SK-N-SH (cell line): Measurements from ENCODE around the gene IL20RB. TPM values are rescaled to one million over a fixed set of nuclear protein-coding genes. Genes with fewer than 3 reads are reported as not detected.

ENCODE experiments used
- CTCF ChIA-PET: fragments of 300-600, 350-600 bp; formaldehyde crosslinking; extraction: SDS; loops from one replicate; lab custom pipeline; 2021; lab: Yijun Ruan, JAX
- POLR2A ChIA-PET: fragments of 350-600 bp; sonication (Branson Sonifier 250); formaldehyde crosslinking; extraction: SDS; loops from one replicate; lab custom pipeline; 2020; ENCODE audit warnings: antibody characterized with exemption, inconsistent platforms; lab: Yijun Ruan, JAX
- DNase-seq: peaks from one replicate; pipeline ENCODE4 v3.0.0; 2012
- H2AFZ ChIP-seq: fragments of 200-600 bp; sonication (generic); 2 replicates; pipeline ENCODE4 v1.8.1; 2016; ENCODE audit warnings: antibody characterized with exemption, mild to moderate bottlenecking, low read depth
- H3F3A ChIP-seq: fragments of 200-600 bp; sonication (generic); replicated peaks from 2 replicates; pipeline ENCODE3; 2016; ENCODE audit warnings: antibody characterized with exemption, mild to moderate bottlenecking; ENCODE audit not compliant: insufficient read depth
- H3K27ac ChIP-seq, 2 experiments: fragments of 200-500 bp in 1 of 2; fragments of 200-600 bp in 1 of 2; sonication (Bioruptor generic) in 1 of 2; sonication (generic), shearing (Covaris generic) in 1 of 2; 2 replicates each; pipeline versions ENCODE4 v1.5.1 to v1.6.1; 2014 to 2016; ENCODE audit warnings: low read depth in 2 of 2, inconsistent platforms in 1 of 2, low read length in 1 of 2, mild to moderate bottlenecking in 1 of 2, mixed read lengths in 1 of 2
- H3K27me3 ChIP-seq: fragments of 200-600 bp; sonication (generic), shearing (Covaris generic); 2 replicates; pipeline ENCODE4 v1.6.1; 2016; ENCODE audit warnings: mixed run types; ENCODE audit not compliant: insufficient read depth
- H3K36me3 ChIP-seq, 2 experiments: fragments of 200-500 bp in 1 of 2; fragments of 200-600 bp in 1 of 2; sonication (Bioruptor generic) in 1 of 2; sonication (generic) in 1 of 2; replicated peaks in 1 of 2; 2 replicates each; pipeline versions ENCODE3 to v1.5.1; 2014 to 2016; ENCODE audit warnings: low read length in 1 of 2, mild to moderate bottlenecking in 1 of 2; ENCODE audit not compliant: insufficient read depth in 2 of 2, control insufficient read depth in 1 of 2
- H3K4me1 ChIP-seq, 2 experiments: fragments of 200-500 bp in 1 of 2; fragments of 200-600 bp in 1 of 2; sonication (Bioruptor generic) in 1 of 2; sonication (generic), shearing (Covaris generic) in 1 of 2; 2 replicates each; pipeline versions ENCODE4 v1.5.1 to v1.6.1; 2014 to 2016; ENCODE audit warnings: low read depth in 1 of 2, low read length in 1 of 2, mixed run types in 1 of 2; ENCODE audit not compliant: insufficient read depth in 2 of 2, control insufficient read depth in 1 of 2
- H3K4me2 ChIP-seq: fragments of 200-600 bp; sonication (generic), shearing (Covaris generic); 2 replicates; pipeline ENCODE4 v1.6.1; 2017; ENCODE audit warnings: mixed run types
- H3K4me3 ChIP-seq, 2 experiments: fragments of 200-500 bp in 1 of 2; fragments of 200-600 bp in 1 of 2; sonication (Bioruptor generic) in 1 of 2; sonication (generic), shearing (Covaris generic) in 1 of 2; 2 replicates each; pipeline versions ENCODE4 v1.5.1 to v1.8.1; 2014 to 2016; ENCODE audit warnings: low read depth in 2 of 2, inconsistent platforms in 1 of 2, low read length in 1 of 2, mild to moderate bottlenecking in 1 of 2, mixed read lengths in 1 of 2, moderate library complexity in 1 of 2
- H3K79me2 ChIP-seq: fragments of 200-600 bp; sonication (generic); 2 replicates; pipeline ENCODE4 v1.8.1; 2017; ENCODE audit warnings: mild to moderate bottlenecking; ENCODE audit not compliant: insufficient read depth
- H3K9ac ChIP-seq: fragments of 200-600 bp; sonication (generic); 2 replicates; pipeline ENCODE4 v1.6.1; 2017; ENCODE audit warnings: mixed run types
- H3K9me2 ChIP-seq: fragments of 200-600 bp; sonication (generic); 2 replicates; pipeline ENCODE4 v1.6.1; 2017; ENCODE audit warnings: mixed run types
- H3K9me3 ChIP-seq: fragments of 200-600 bp; sonication (generic); 2 replicates; pipeline ENCODE4 v1.6.1; 2017; ENCODE audit warnings: mixed run types, mild to moderate bottlenecking, moderate library complexity
- H4K20me1 ChIP-seq: fragments of 200-600 bp; sonication (generic); 2 replicates; pipeline ENCODE4 v1.6.1; 2017; ENCODE audit warnings: mild to moderate bottlenecking, mixed run types; ENCODE audit not compliant: insufficient read depth
- CTCF ChIP-seq: fragments of 200-600 bp; sonication (generic); IDR thresholded peaks from 2 replicates; pipeline ENCODE4 v1.6.1; 2017; ENCODE audit warnings: antibody characterized with exemption, mild to moderate bottlenecking, moderate library complexity
- ELF1 ChIP-seq: IDR thresholded peaks from 2 replicates; pipeline ENCODE4 v1.4.0; 2012
- EP300 ChIP-seq, 2 experiments: IDR thresholded peaks; 2 replicates each; pipeline versions ENCODE4 v1.4.0 to v1.6.1; 2012; ENCODE audit warnings: borderline replicate concordance in 1 of 2, low read depth in 1 of 2, low read length in 1 of 2
- FOXJ3 ChIP-seq: sonication (generic); formaldehyde crosslinking; IDR thresholded peaks from 2 replicates; pipeline ENCODE4 v1.5.1; 2020; ENCODE audit warnings: mild to moderate bottlenecking, missing genetic modification reagents
- GABPA ChIP-seq: IDR thresholded peaks from 2 replicates; pipeline ENCODE4 v1.4.0; 2012; ENCODE audit warnings: low read depth, mild to moderate bottlenecking
- JUND ChIP-seq: IDR thresholded peaks from 2 replicates; pipeline ENCODE4 v1.4.0; 2012
- RAD21 ChIP-seq: IDR thresholded peaks from 2 replicates; pipeline ENCODE4 v1.6.1; 2012; ENCODE audit warnings: mild to moderate bottlenecking, low read length
- SMC3 ChIP-seq: IDR thresholded peaks from 2 replicates; pipeline ENCODE4 v1.6.1; 2012; ENCODE audit warnings: low read depth, low read length, improper control_type of control experiment
- TCF12 ChIP-seq: IDR thresholded peaks from 2 replicates; pipeline ENCODE4 v1.4.0; 2012
- YY1 ChIP-seq: IDR thresholded peaks from 2 replicates; pipeline ENCODE4 v1.4.0; 2012; ENCODE audit warnings: low read depth, mild to moderate bottlenecking
- WGBS: methylation state at CpG from one replicate; pipeline ENCODE4 v1.1.6; 2017; ENCODE audit warnings: low lambda C conversion rate; 5-methylcytosine and 5-hydroxymethylcytosine counted together
- polyA plus RNA-seq, 3 experiments: library from polyadenylated mRNA; depleted of rRNA; stranded (reverse); fragments of >200 nt; gene quantifications; 2 replicates each; pipeline ENCODE4 v1.2.3, GENCODE V29; 2012
- TF ChIP-seq, protein P1 (sequence below): IDR thresholded peaks from 2 replicates; pipeline ENCODE4 v1.4.0; 2012; ENCODE audit warnings: low read depth
- TF ChIP-seq, protein P2 (sequence below): IDR thresholded peaks from 2 replicates; pipeline ENCODE4; 2012
- TF ChIP-seq, protein P3 (sequence below): IDR thresholded peaks from 2 replicates; pipeline ENCODE4 v1.6.1; 2012; ENCODE audit warnings: mild to moderate bottlenecking, low read depth, low read length, moderate library complexity

Gene IL20RB
- polyA plus RNA-seq, 1 of the 3 experiments (the other 2 are of a cell fraction) = 0.58 TPM

GRCh38 chr3:136932978-136933772 lies 24.6 kb upstream of the IL20RB start:
- Histone ChIP-seq H3K9ac (no peak overlapping the region), H3K79me2 (peaks cover 25% of the 10 kb centered on the region; the same call in 1 of the 2 replicates), H3K4me3 (no peak overlapping the region), H2AFZ (no peak overlapping the region), H3K4me2 (no peak overlapping the region), H3F3A (peaks cover 8% of the 10 kb centered on the region), H3K4me1 (peaks cover 0 to 7% of the 10 kb centered on the region in 2 experiments; a peak in 1 of 4 replicates), H3K27me3 (no peaks in the 10 kb centered on the region), H3K36me3 (peaks cover 11 to 38% of the 10 kb centered on the region in 2 experiments), H3K9me2 (0 out of 2 replicates have a peak, but pooled peaks cover 2% of the 10 kb centered on the region), H3K27ac (no peak overlapping the region), H4K20me1 (0 out of 2 replicates have a peak, but pooled peaks cover 2% of the 10 kb centered on the region), H3K9me3 (no peaks in the 10 kb centered on the region)
- 60% methylated on average over 1 of the region's 1 CpG for WGBS
- DNase-seq = no peak
- POLR2A ChIA-PET = no interaction called here
- CTCF ChIA-PET = no interaction called here
- TF ChIP-seq, protein P1, sequence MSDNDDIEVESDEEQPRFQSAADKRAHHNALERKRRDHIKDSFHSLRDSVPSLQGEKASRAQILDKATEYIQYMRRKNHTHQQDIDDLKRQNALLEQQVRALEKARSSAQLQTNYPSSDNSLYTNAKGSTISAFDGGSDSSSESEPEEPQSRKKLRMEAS = no peak
- TF ChIP-seq GABPA (no peak), SMC3 (no peak), TCF12 (no peak)
- TF ChIP-seq, protein P2, sequence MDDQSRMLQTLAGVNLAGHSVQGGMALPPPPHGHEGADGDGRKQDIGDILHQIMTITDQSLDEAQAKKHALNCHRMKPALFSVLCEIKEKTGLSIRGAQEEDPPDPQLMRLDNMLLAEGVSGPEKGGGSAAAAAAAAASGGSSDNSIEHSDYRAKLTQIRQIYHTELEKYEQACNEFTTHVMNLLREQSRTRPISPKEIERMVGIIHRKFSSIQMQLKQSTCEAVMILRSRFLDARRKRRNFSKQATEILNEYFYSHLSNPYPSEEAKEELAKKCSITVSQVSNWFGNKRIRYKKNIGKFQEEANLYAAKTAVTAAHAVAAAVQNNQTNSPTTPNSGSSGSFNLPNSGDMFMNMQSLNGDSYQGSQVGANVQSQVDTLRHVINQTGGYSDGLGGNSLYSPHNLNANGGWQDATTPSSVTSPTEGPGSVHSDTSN = no peak

GRCh38 chr3:136937175-136937574 lies 20.6 kb upstream of the IL20RB start:
- ChIA-PET POLR2A (no interaction called here), CTCF (no interaction called here)
- no peak for TF ChIP-seq FOXJ3 (CRISPR knock-in tag)
- H3K79me2 ChIP-seq = peaks cover 60% of the 10 kb centered on the region
- no peak overlapping the region for H3K27ac ChIP-seq
- no peak overlapping the region for H2AFZ ChIP-seq
- DNase-seq = no peak
- peaks cover 0 to 20% of the 10 kb centered on the region in 2 experiments for H3K36me3 ChIP-seq
- H3K9me3 ChIP-seq = no peaks in the 10 kb centered on the region
- H3K4me3 ChIP-seq = no peak overlapping the region
- WGBS = 100% methylated on average over 1 of the region's 1 CpG
- no peaks in the 10 kb centered on the region for H3K27me3 ChIP-seq
- no peak overlapping the region for H3K9ac ChIP-seq
- H3K9me2 ChIP-seq = no peaks in the 10 kb centered on the region
- H3K4me2 ChIP-seq = no peak overlapping the region
- no peaks in the 10 kb centered on the region for H4K20me1 ChIP-seq
- peaks cover 7% of the 10 kb centered on the region for H3F3A ChIP-seq
- peaks cover 0 to 10% of the 10 kb centered on the region in 2 experiments; a peak in 2 of 4 replicates for H3K4me1 ChIP-seq

- Histone ChIP-seq H3K9me3 (no peaks in the 10 kb centered on the region), H3F3A (peaks cover 7% of the 10 kb centered on the region), H3K9ac (no peak overlapping the region), H2AFZ (no peak overlapping the region), H3K27me3 (no peaks in the 10 kb centered on the region), H3K4me1 (peaks cover 5 to 10% of the 10 kb centered on the region in 2 experiments; a peak in 3 of 4 replicates), H3K27ac (no peak overlapping the region), H3K9me2 (no peaks in the 10 kb centered on the region), H3K36me3 (peaks cover 0 to 20% of the 10 kb centered on the region in 2 experiments), H3K4me2 (no peak overlapping the region), H3K79me2 (peaks cover 67% of the 10 kb centered on the region), H4K20me1 (no peaks in the 10 kb centered on the region), H3K4me3 (no peak overlapping the region)
- ChIA-PET CTCF (no interaction called here), POLR2A (no interaction called here)
- TF ChIP-seq JUND = no peak
- no peak for TF ChIP-seq RAD21
- TF ChIP-seq FOXJ3 (CRISPR knock-in tag) = no peak
- TF ChIP-seq EP300 (IDR thresholded peaks at IDR 0.05; ENCODE audit: borderline replicate concordance in 1 of 2, low read depth in 1 of 2, low read length in 1 of 2) = no peak
- no peak for TF ChIP-seq CTCF
- TF ChIP-seq YY1 = no peak
- TF ChIP-seq, protein P3, sequence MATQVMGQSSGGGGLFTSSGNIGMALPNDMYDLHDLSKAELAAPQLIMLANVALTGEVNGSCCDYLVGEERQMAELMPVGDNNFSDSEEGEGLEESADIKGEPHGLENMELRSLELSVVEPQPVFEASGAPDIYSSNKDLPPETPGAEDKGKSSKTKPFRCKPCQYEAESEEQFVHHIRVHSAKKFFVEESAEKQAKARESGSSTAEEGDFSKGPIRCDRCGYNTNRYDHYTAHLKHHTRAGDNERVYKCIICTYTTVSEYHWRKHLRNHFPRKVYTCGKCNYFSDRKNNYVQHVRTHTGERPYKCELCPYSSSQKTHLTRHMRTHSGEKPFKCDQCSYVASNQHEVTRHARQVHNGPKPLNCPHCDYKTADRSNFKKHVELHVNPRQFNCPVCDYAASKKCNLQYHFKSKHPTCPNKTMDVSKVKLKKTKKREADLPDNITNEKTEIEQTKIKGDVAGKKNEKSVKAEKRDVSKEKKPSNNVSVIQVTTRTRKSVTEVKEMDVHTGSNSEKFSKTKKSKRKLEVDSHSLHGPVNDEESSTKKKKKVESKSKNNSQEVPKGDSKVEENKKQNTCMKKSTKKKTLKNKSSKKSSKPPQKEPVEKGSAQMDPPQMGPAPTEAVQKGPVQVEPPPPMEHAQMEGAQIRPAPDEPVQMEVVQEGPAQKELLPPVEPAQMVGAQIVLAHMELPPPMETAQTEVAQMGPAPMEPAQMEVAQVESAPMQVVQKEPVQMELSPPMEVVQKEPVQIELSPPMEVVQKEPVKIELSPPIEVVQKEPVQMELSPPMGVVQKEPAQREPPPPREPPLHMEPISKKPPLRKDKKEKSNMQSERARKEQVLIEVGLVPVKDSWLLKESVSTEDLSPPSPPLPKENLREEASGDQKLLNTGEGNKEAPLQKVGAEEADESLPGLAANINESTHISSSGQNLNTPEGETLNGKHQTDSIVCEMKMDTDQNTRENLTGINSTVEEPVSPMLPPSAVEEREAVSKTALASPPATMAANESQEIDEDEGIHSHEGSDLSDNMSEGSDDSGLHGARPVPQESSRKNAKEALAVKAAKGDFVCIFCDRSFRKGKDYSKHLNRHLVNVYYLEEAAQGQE = no peak
- no peak for TF ChIP-seq ELF1
- 75% methylated on average over 2 of the region's 2 CpGs for WGBS
- DNase-seq = no peak
Measured at GRCh38 chr3:136937851-136938250, 19.9 kb upstream of the IL20RB start.
